Renal pelvis (tissue), 4 donors: ENCODE results near the gene ITGA2B. TPM values are rescaled to one million over a fixed set of nuclear protein-coding genes. Genes with fewer than 3 reads are reported as not detected.
"Not testable (repeated sequence)": the region's sequence is repeated elsewhere in the genome, so short reads cannot be mapped to it uniquely, and the experiment has no call there.

Source experiments
- DNase-seq: peaks from one replicate; pipeline ENCODE4 v3.0.0-alpha.2; 2013
- polyA plus RNA-seq, 3 donors: library from polyadenylated mRNA; unstranded; fragments of 120-200 nt; gene quantifications; one replicate each; pipeline ENCODE4 v1.2.1, GENCODE V29; 2013; ENCODE audit not compliant: insufficient read length in 3 of 3

Gene ITGA2B
- polyA plus RNA-seq, 3 donors, result 5.4 to 7.0 (median 5.5) TPM

GRCh38 chr17:44394833-44395232, 5.4 kb upstream of the ITGA2B start:
- DNase-seq, result no peak

GRCh38 chr17:44394112-44394511, 4.7 kb upstream of the ITGA2B start:
- not testable (repeated sequence) for DNase-seq

- DNase-seq, result no peak
These were observed 911 bp upstream of the ITGA2B start for GRCh38 chr17:44390250-44390870.

GRCh38 chr17:44389723-44390202, 314 bp upstream of the ITGA2B start:
- DNase-seq, result no peak

GRCh38 chr17:44387804-44388203, 1.6 kb downstream of the ITGA2B start:
- no peak for DNase-seq

- no peak for DNase-seq
These were observed 3.3 kb downstream of the ITGA2B start for GRCh38 chr17:44386182-44386525.

- peak; percentile 78 for DNase-seq
These were observed 3.9 kb downstream of the ITGA2B start for GRCh38 chr17:44385287-44386181.

- no peak for DNase-seq
These were observed 4.6 kb downstream of the ITGA2B start for GRCh38 chr17:44384823-44385286.

GRCh38 chr17:44384281-44384822, 5.1 kb downstream of the ITGA2B start:
- DNase-seq, result no peak

GRCh38 chr17:44383861-44384260, 5.6 kb downstream of the ITGA2B start:
- no peak for DNase-seq

GRCh38 chr17:44383363-44383762, 6.1 kb downstream of the ITGA2B start:
- no peak for DNase-seq

- DNase-seq, result no peak
These were observed 6.5 kb downstream of the ITGA2B start for GRCh38 chr17:44382917-44383316.

- no peak for DNase-seq
These were observed 7.6 kb downstream of the ITGA2B start for GRCh38 chr17:44381810-44382305.

- no peak for DNase-seq
These were observed 8.7 kb downstream of the ITGA2B start for GRCh38 chr17:44380767-44381166.

- DNase-seq, result no peak
These were observed 9.6 kb downstream of the ITGA2B start for GRCh38 chr17:44379887-44380286.

- no peak for DNase-seq
These were observed 11.2 kb downstream of the ITGA2B start for GRCh38 chr17:44378171-44378705.

- no peak for DNase-seq
These were observed 12.7 kb downstream of the ITGA2B start for GRCh38 chr17:44376779-44377178.

GRCh38 chr17:44376124-44376523, 13.3 kb downstream of the ITGA2B start:
- peak; percentile 39 for DNase-seq

- DNase-seq, result no peak
These were observed 14.0 kb downstream of the ITGA2B start for GRCh38 chr17:44375196-44376017.

- DNase-seq, result peak; percentile 41
These were observed 14.9 kb downstream of the ITGA2B start for GRCh38 chr17:44374306-44375195.
